SK-N-SH (cell line): ENCODE data around the gene TAF6. TPM values are rescaled to one million over a fixed set of nuclear protein-coding genes. Genes with fewer than 3 reads are reported as not detected.
A peak's percentile ranks its signal among the peaks of the same experiment; 100 is the strongest.

Experiments used
- CTCF ChIA-PET: fragments of 300-600, 350-600 bp; formaldehyde crosslinking; extraction: SDS; loops from one replicate; lab custom pipeline; 2021; lab: Yijun Ruan, JAX
- POLR2A ChIA-PET: fragments of 350-600 bp; sonication (Branson Sonifier 250); formaldehyde crosslinking; extraction: SDS; loops from one replicate; lab custom pipeline; 2020; ENCODE audit warnings: antibody characterized with exemption, inconsistent platforms; lab: Yijun Ruan, JAX
- DNase-seq: peaks from one replicate; pipeline ENCODE4 v3.0.0; 2012
- H2AFZ ChIP-seq: fragments of 200-600 bp; sonication (generic); 2 replicates; pipeline ENCODE4 v1.8.1; 2016; ENCODE audit warnings: antibody characterized with exemption, mild to moderate bottlenecking, low read depth
- H3F3A ChIP-seq: fragments of 200-600 bp; sonication (generic); replicated peaks from 2 replicates; pipeline ENCODE3; 2016; ENCODE audit warnings: antibody characterized with exemption, mild to moderate bottlenecking; ENCODE audit not compliant: insufficient read depth
- H3K27ac ChIP-seq, 2 experiments: fragments of 200-500 bp in 1 of 2; fragments of 200-600 bp in 1 of 2; sonication (Bioruptor generic) in 1 of 2; sonication (generic), shearing (Covaris generic) in 1 of 2; 2 replicates each; pipeline versions ENCODE4 v1.5.1 to v1.6.1; 2014 to 2016; ENCODE audit warnings: low read depth in 2 of 2, inconsistent platforms in 1 of 2, low read length in 1 of 2, mild to moderate bottlenecking in 1 of 2, mixed read lengths in 1 of 2
- H3K27me3 ChIP-seq: fragments of 200-600 bp; sonication (generic), shearing (Covaris generic); 2 replicates; pipeline ENCODE4 v1.6.1; 2016; ENCODE audit warnings: mixed run types; ENCODE audit not compliant: insufficient read depth
- H3K36me3 ChIP-seq, 2 experiments: fragments of 200-500 bp in 1 of 2; fragments of 200-600 bp in 1 of 2; sonication (Bioruptor generic) in 1 of 2; sonication (generic) in 1 of 2; replicated peaks in 1 of 2; 2 replicates each; pipeline versions ENCODE3 to v1.5.1; 2014 to 2016; ENCODE audit warnings: low read length in 1 of 2, mild to moderate bottlenecking in 1 of 2; ENCODE audit not compliant: insufficient read depth in 2 of 2, control insufficient read depth in 1 of 2
- H3K4me1 ChIP-seq, 2 experiments: fragments of 200-500 bp in 1 of 2; fragments of 200-600 bp in 1 of 2; sonication (Bioruptor generic) in 1 of 2; sonication (generic), shearing (Covaris generic) in 1 of 2; 2 replicates each; pipeline versions ENCODE4 v1.5.1 to v1.6.1; 2014 to 2016; ENCODE audit warnings: low read depth in 1 of 2, low read length in 1 of 2, mixed run types in 1 of 2; ENCODE audit not compliant: insufficient read depth in 2 of 2, control insufficient read depth in 1 of 2
- H3K4me2 ChIP-seq: fragments of 200-600 bp; sonication (generic), shearing (Covaris generic); 2 replicates; pipeline ENCODE4 v1.6.1; 2017; ENCODE audit warnings: mixed run types
- H3K4me3 ChIP-seq, 2 experiments: fragments of 200-500 bp in 1 of 2; fragments of 200-600 bp in 1 of 2; sonication (Bioruptor generic) in 1 of 2; sonication (generic), shearing (Covaris generic) in 1 of 2; 2 replicates each; pipeline versions ENCODE4 v1.5.1 to v1.8.1; 2014 to 2016; ENCODE audit warnings: low read depth in 2 of 2, inconsistent platforms in 1 of 2, low read length in 1 of 2, mild to moderate bottlenecking in 1 of 2, mixed read lengths in 1 of 2, moderate library complexity in 1 of 2
- H3K79me2 ChIP-seq: fragments of 200-600 bp; sonication (generic); 2 replicates; pipeline ENCODE4 v1.8.1; 2017; ENCODE audit warnings: mild to moderate bottlenecking; ENCODE audit not compliant: insufficient read depth
- H3K9ac ChIP-seq: fragments of 200-600 bp; sonication (generic); 2 replicates; pipeline ENCODE4 v1.6.1; 2017; ENCODE audit warnings: mixed run types
- H3K9me2 ChIP-seq: fragments of 200-600 bp; sonication (generic); 2 replicates; pipeline ENCODE4 v1.6.1; 2017; ENCODE audit warnings: mixed run types
- H3K9me3 ChIP-seq: fragments of 200-600 bp; sonication (generic); 2 replicates; pipeline ENCODE4 v1.6.1; 2017; ENCODE audit warnings: mixed run types, mild to moderate bottlenecking, moderate library complexity
- H4K20me1 ChIP-seq: fragments of 200-600 bp; sonication (generic); 2 replicates; pipeline ENCODE4 v1.6.1; 2017; ENCODE audit warnings: mild to moderate bottlenecking, mixed run types; ENCODE audit not compliant: insufficient read depth
- ELF1 ChIP-seq: IDR thresholded peaks from 2 replicates; pipeline ENCODE4 v1.4.0; 2012
- EP300 ChIP-seq, 2 experiments: IDR thresholded peaks; 2 replicates each; pipeline versions ENCODE4 v1.4.0 to v1.6.1; 2012; ENCODE audit warnings: borderline replicate concordance in 1 of 2, low read depth in 1 of 2, low read length in 1 of 2
- EZH2phosphoT487 ChIP-seq: fragments of 200-600 bp; sonication (generic); IDR thresholded peaks from 2 replicates; pipeline ENCODE4 v1.6.1; 2017; ENCODE audit warnings: low read depth, mixed run types, mild to moderate bottlenecking, antibody characterized with exemption, moderate library complexity, borderline replicate concordance
- FOSL2 ChIP-seq: IDR thresholded peaks from 2 replicates; pipeline ENCODE4 v1.4.0; 2012; ENCODE audit warnings: low read depth, mild to moderate bottlenecking, moderate library complexity, borderline replicate concordance
- FOXJ3 ChIP-seq: sonication (generic); formaldehyde crosslinking; IDR thresholded peaks from 2 replicates; pipeline ENCODE4 v1.5.1; 2020; ENCODE audit warnings: mild to moderate bottlenecking, missing genetic modification reagents
- JUND ChIP-seq: IDR thresholded peaks from 2 replicates; pipeline ENCODE4 v1.4.0; 2012
- MXI1 ChIP-seq: IDR thresholded peaks from 2 replicates; pipeline ENCODE4 v1.6.1; 2012; ENCODE audit warnings: mild to moderate bottlenecking, low read depth, low read length, improper control_type of control experiment
- SIN3A ChIP-seq: IDR thresholded peaks from 2 replicates; pipeline ENCODE4 v1.6.1; 2012; ENCODE audit warnings: low read depth, mild to moderate bottlenecking, low read length, moderate library complexity, borderline replicate concordance
- TAF1 ChIP-seq: IDR thresholded peaks from 2 replicates; pipeline ENCODE4 v1.6.1; 2012; ENCODE audit warnings: low read depth, mild to moderate bottlenecking, low read length, moderate library complexity, borderline replicate concordance
- TCF12 ChIP-seq: IDR thresholded peaks from 2 replicates; pipeline ENCODE4 v1.4.0; 2012
- TEAD4 ChIP-seq: IDR thresholded peaks from 2 replicates; pipeline ENCODE4 v1.4.0; 2012; ENCODE audit warnings: mild to moderate bottlenecking, borderline replicate concordance; ENCODE audit not compliant: insufficient read depth
- USF1 ChIP-seq: IDR thresholded peaks from 2 replicates; pipeline ENCODE4 v1.4.0; 2012; ENCODE audit warnings: low read depth, borderline replicate concordance
- WGBS: methylation state at CpG from one replicate; pipeline ENCODE4 v1.1.6; 2017; ENCODE audit warnings: low lambda C conversion rate; 5-methylcytosine and 5-hydroxymethylcytosine counted together
- polyA plus RNA-seq, 3 experiments: library from polyadenylated mRNA; depleted of rRNA; stranded (reverse); fragments of >200 nt; gene quantifications; 2 replicates each; pipeline ENCODE4 v1.2.3, GENCODE V29; 2012
- TF ChIP-seq, protein P1 (sequence below): IDR thresholded peaks from 2 replicates; pipeline ENCODE4 v1.6.1; 2012; ENCODE audit warnings: mild to moderate bottlenecking, low read depth, low read length, moderate library complexity
- TF ChIP-seq, protein P2 (sequence below): IDR thresholded peaks from 2 replicates; pipeline ENCODE4 v1.4.0; 2012; ENCODE audit warnings: low read depth

Gene TAF6
- polyA plus RNA-seq, 1 of the 3 experiments (the other 2 are of a cell fraction): 70.5 TPM

DNA sequence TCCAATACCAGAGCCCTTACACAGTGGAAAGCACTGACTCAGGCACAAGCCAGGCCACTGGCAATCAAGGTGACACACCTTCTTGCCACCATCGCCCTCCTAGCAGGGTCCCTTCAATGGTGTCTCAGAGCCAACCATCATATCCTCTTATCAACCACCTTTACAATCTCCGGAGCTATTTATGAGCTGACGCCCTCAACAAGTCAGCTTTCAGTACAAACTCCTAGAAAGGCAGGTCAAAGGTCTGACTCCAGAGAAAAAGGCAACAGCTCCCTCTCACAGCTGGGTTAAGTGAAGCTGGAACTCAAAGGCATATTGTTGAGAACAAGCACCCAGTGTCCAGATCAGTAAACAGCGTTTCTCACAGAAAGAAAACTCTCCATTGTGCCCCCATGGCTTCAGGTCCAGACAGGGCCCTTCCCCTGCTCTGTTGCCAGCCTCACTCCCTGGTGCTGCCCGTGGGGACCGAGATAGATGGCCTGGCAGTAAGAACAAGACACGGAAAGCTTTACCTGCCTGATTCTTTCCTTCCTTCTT lies 40.1 kb downstream of the TAF6 start:
- Histone ChIP-seq H3K9me2 (no peaks in the 10 kb centered on the region), H3K9ac (peak overlapping the region; percentile 92; the same call in 1 of the 2 replicates), H4K20me1 (peaks cover 20% of the 10 kb centered on the region; the same call in 1 of the 2 replicates), H3K4me3 (peak overlapping the region in 1 of 2 experiments; percentile 94; a peak in 2 of 4 replicates), H3F3A (peaks cover 4% of the 10 kb centered on the region), H3K4me1 (peaks cover 12% of the 10 kb centered on the region in 2 experiments; a peak in 3 of 4 replicates), H3K79me2 (peaks cover 71% of the 10 kb centered on the region), H3K27ac (0 out of 4 replicates have a peak overlapping the region, but pooled peaks of 1 of the 2 experiments have one; percentile 76), H3K4me2 (peak overlapping the region; percentile 87; the same call in 1 of the 2 replicates), H3K36me3 (peaks cover 43 to 63% of the 10 kb centered on the region in 2 experiments), H3K9me3 (0 out of 2 replicates have a peak, but pooled peaks cover 3% of the 10 kb centered on the region), H2AFZ (no peak overlapping the region), H3K27me3 (no peaks in the 10 kb centered on the region)
- TF ChIP-seq ELF1 (no peak), SIN3A (no peak), TCF12 (no peak), TEAD4 (no peak), FOXJ3 (no peak), JUND (no peak)
- ChIA-PET POLR2A (interaction anchor here (0.6 to 1.5 kb wide), 3 partner anchors 9 to 63 kb away, joined by 3 to 6 read pairs (median 3); no protein-coding TSS in a partner anchor), CTCF (interaction anchor here (0.6 to 8.5 kb wide), 6 partner anchors 12 to 1060 kb away, joined by 3 to 59 read pairs (median 5); partner anchors contain the start of genes AP4M1, MCM7 and ZKSCAN1)
- no peak for DNase-seq
- WGBS: 82% methylated on average over 7 of the region's 7 CpGs

- peaks cover 59 to 82% of the 10 kb centered on the region in 2 experiments for H3K36me3 ChIP-seq
- POLR2A ChIA-PET: interaction anchor here (0.6 kb wide), 1 partner anchor 23 kb away, joined by 4 read pairs; no protein-coding TSS in a partner anchor
Measured at GRCh38 chr7:100077205-100077604, 42.0 kb downstream of the TAF6 start.

GRCh38 chr7:100075418-100075817 lies 43.7 kb downstream of the TAF6 start:
- WGBS: 93% methylated on average over 6 of the region's 6 CpGs
- Histone ChIP-seq H3K36me3 (peaks cover 77 to 100% of the 10 kb centered on the region in 2 experiments), H3F3A (peaks cover 10% of the 10 kb centered on the region), H3K27ac (no peak overlapping the region), H3K9ac (no peak overlapping the region), H4K20me1 (peaks cover 20% of the 10 kb centered on the region; the same call in 1 of the 2 replicates), H3K79me2 (peaks cover 74% of the 10 kb centered on the region), H3K27me3 (no peaks in the 10 kb centered on the region), H3K4me1 (peaks cover 12% of the 10 kb centered on the region in 2 experiments; a peak in 3 of 4 replicates), H3K9me3 (peaks cover 31% of the 10 kb centered on the region), H3K4me3 (no peak overlapping the region; a peak in 1 of 4 replicates), H3K9me2 (no peaks in the 10 kb centered on the region), H3K4me2 (no peak overlapping the region), H2AFZ (no peak overlapping the region)
- POLR2A ChIA-PET: interaction anchor here (0.6 to 0.7 kb wide), 2 partner anchors 9 to 26 kb away, joined by 3 to 4 read pairs; partner anchors contain the start of genes AP4M1 and MCM7
- DNase-seq: no peak
- CTCF ChIA-PET: interaction anchor here (0.6 to 2.1 kb wide), 6 partner anchors 8 to 82 kb away, joined by 3 to 9 read pairs (median 4); no protein-coding TSS in a partner anchor
- TF ChIP-seq EZH2phosphoT487: no peak
- TF ChIP-seq MXI1: no peak
- no peak for TF ChIP-seq FOSL2
- no peak for TF ChIP-seq USF1
- TF ChIP-seq, protein P1, sequence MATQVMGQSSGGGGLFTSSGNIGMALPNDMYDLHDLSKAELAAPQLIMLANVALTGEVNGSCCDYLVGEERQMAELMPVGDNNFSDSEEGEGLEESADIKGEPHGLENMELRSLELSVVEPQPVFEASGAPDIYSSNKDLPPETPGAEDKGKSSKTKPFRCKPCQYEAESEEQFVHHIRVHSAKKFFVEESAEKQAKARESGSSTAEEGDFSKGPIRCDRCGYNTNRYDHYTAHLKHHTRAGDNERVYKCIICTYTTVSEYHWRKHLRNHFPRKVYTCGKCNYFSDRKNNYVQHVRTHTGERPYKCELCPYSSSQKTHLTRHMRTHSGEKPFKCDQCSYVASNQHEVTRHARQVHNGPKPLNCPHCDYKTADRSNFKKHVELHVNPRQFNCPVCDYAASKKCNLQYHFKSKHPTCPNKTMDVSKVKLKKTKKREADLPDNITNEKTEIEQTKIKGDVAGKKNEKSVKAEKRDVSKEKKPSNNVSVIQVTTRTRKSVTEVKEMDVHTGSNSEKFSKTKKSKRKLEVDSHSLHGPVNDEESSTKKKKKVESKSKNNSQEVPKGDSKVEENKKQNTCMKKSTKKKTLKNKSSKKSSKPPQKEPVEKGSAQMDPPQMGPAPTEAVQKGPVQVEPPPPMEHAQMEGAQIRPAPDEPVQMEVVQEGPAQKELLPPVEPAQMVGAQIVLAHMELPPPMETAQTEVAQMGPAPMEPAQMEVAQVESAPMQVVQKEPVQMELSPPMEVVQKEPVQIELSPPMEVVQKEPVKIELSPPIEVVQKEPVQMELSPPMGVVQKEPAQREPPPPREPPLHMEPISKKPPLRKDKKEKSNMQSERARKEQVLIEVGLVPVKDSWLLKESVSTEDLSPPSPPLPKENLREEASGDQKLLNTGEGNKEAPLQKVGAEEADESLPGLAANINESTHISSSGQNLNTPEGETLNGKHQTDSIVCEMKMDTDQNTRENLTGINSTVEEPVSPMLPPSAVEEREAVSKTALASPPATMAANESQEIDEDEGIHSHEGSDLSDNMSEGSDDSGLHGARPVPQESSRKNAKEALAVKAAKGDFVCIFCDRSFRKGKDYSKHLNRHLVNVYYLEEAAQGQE: no peak
- TF ChIP-seq JUND: no peak
- no peak for TF ChIP-seq EP300 (IDR thresholded peaks at IDR 0.05; ENCODE audit: borderline replicate concordance in 1 of 2, low read depth in 1 of 2, low read length in 1 of 2)
- no peak for TF ChIP-seq TCF12

More at GRCh38 chr7:100077205-100077604, 42.0 kb downstream of the TAF6 start:
- Histone ChIP-seq H3K9ac (no peak overlapping the region), H3K4me3 (no peak overlapping the region), H3K4me1 (peaks cover 12% of the 10 kb centered on the region in 2 experiments; a peak in 3 of 4 replicates), H4K20me1 (peaks cover 20% of the 10 kb centered on the region; the same call in 1 of the 2 replicates), H3K27me3 (no peaks in the 10 kb centered on the region), H3K79me2 (peaks cover 85% of the 10 kb centered on the region)
- CTCF ChIA-PET: interaction anchor here (0.9 kb wide), 1 partner anchor 17 kb away, joined by 3 read pairs; no protein-coding TSS in a partner anchor
- TF ChIP-seq JUND: no peak
- TF ChIP-seq, protein P2, sequence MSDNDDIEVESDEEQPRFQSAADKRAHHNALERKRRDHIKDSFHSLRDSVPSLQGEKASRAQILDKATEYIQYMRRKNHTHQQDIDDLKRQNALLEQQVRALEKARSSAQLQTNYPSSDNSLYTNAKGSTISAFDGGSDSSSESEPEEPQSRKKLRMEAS: no peak
- TF ChIP-seq TAF1: no peak
- TF ChIP-seq, all 33 proteins: peak for 0
- H3K9me2 ChIP-seq: no peaks in the 10 kb centered on the region
- DNase-seq: no peak
- no peak overlapping the region for H2AFZ ChIP-seq
- no peak overlapping the region for H3K27ac ChIP-seq
- peaks cover 6% of the 10 kb centered on the region for H3F3A ChIP-seq
- H3K4me2 ChIP-seq: no peak overlapping the region
- H3K9me3 ChIP-seq: peaks cover 14% of the 10 kb centered on the region
- 95% methylated on average over 4 of the region's 4 CpGs for WGBS
